HCT116 (cell line): ENCODE results near the gene SPON1. TPM values are rescaled to one million over a fixed set of nuclear protein-coding genes. Genes with fewer than 3 reads are reported as not detected.

Experiments
- ATAC-seq: fragments of 200-7000 bp; cut with Tn5 transposase; 2 replicates; pipeline ENCODE4 v1.9.1; 2020; ENCODE audit warnings: mild to moderate bottlenecking, moderate library complexity
- BruUV-seq: library from RNA; stranded (reverse); fragments of 400-500 nt; replicated peaks from 2 replicates; lab custom pipeline; 2021; lab: Mats Ljungman, UMichigan
- CTCF ChIA-PET: fragments of 300-600 bp; sonication (Branson Sonifier 250); formaldehyde crosslinking; loops from one replicate; lab custom pipeline; 2021; ENCODE audit warnings: antibody characterized with exemption; lab: Charles Lee
- POLR2A ChIA-PET: fragments of 300-600, 350-600 bp; sonication (Branson Sonifier 250); formaldehyde crosslinking; loops from one replicate; lab custom pipeline; 2021; ENCODE audit warnings: antibody characterized with exemption; lab: Charles Lee
- RAD21 ChIA-PET, 2 experiments: fragments of 300-600 bp; sonication (Branson Sonifier 250); formaldehyde crosslinking; loops; one replicate each; lab custom pipeline; 2023; ENCODE audit warnings: low total read pairs in 2 of 2; ENCODE audit not compliant: uncharacterized antibody in 2 of 2, unreplicated experiment in 2 of 2, low non-redundant PET in 1 of 2; lab: Charles Lee
- DNase-seq: peaks from one replicate; pipeline ENCODE4 v3.0.0-alpha.2; 2010; ENCODE audit warnings: low read depth, low spot score
- H2AFZ ChIP-seq: fragments of 200-600 bp; shearing (Covaris generic), sonication (generic); 2 replicates; pipeline ENCODE4 v1.6.1; 2017; ENCODE audit warnings: low read depth, mixed run types, mixed read lengths, antibody characterized with exemption, low read length; ENCODE audit not compliant: poor library complexity, severe bottlenecking
- H3K27ac ChIP-seq: 2 replicates; pipeline ENCODE4 v1.5.1; 2012; ENCODE audit warnings: low read depth, low read length
- H3K27me3 ChIP-seq: fragments of 200-600 bp; sonication (generic); 2 replicates; pipeline ENCODE4 v1.6.1; 2016; ENCODE audit warnings: mixed run types, low read length, mixed read lengths; ENCODE audit not compliant: insufficient read depth
- H3K36me3 ChIP-seq, 2 experiments: fragments of 200-500 bp in 1 of 2; fragments of 200-600 bp in 1 of 2; sonication (Bioruptor generic) in 1 of 2; sonication (generic) in 1 of 2; 2 replicates each; pipeline versions ENCODE4 v1.5.1 to v1.6.1; 2014 to 2016; ENCODE audit warnings: low read length in 2 of 2, inconsistent platforms in 1 of 2, mixed read lengths in 1 of 2, mixed run types in 1 of 2; ENCODE audit not compliant: insufficient read depth in 2 of 2, control insufficient read depth in 1 of 2
- H3K4me1 ChIP-seq, 2 experiments: fragments of 200-600 bp in 1 of 2; sonication (generic) in 1 of 2; 2 replicates each; pipeline versions ENCODE4 v1.5.1 to v1.6.1; 2012 to 2017; ENCODE audit warnings: low read length in 2 of 2, inconsistent platforms in 1 of 2, mild to moderate bottlenecking in 1 of 2, mixed read lengths in 1 of 2, mixed run types in 1 of 2, moderate library complexity in 1 of 2; ENCODE audit not compliant: insufficient read depth in 2 of 2, control insufficient read depth in 1 of 2
- H3K4me2 ChIP-seq: fragments of 200-600 bp; sonication (generic); 2 replicates; pipeline ENCODE4 v1.6.1; 2017; ENCODE audit warnings: mixed run types, low read length, mixed read lengths
- H3K4me3 ChIP-seq, 2 experiments: fragments of 200-600 bp in 1 of 2; sonication (generic) in 1 of 2; replicated peaks in 1 of 2; 2 replicates each; pipeline ENCODE4 v1.5.1; 2011 to 2016; ENCODE audit warnings: low read length in 2 of 2, control low read depth in 1 of 2, low read depth in 1 of 2, mild to moderate bottlenecking in 1 of 2, mixed read lengths in 1 of 2, mixed run types in 1 of 2
- H3K79me2 ChIP-seq: fragments of 200-600 bp; sonication (generic); 2 replicates; pipeline ENCODE4 v1.6.1; 2017; ENCODE audit warnings: mild to moderate bottlenecking, mixed run types, low read length, moderate library complexity, mixed read lengths; ENCODE audit not compliant: insufficient read depth
- H3K9ac ChIP-seq: fragments of 200-600 bp; sonication (generic); 2 replicates; pipeline ENCODE4 v1.6.1; 2016; ENCODE audit warnings: low read length, mixed read lengths
- H3K9me2 ChIP-seq: fragments of 200-600 bp; sonication (generic), shearing (Covaris generic); 2 replicates; pipeline ENCODE4 v1.6.1; 2017; ENCODE audit warnings: mixed run types, mild to moderate bottlenecking, moderate library complexity; ENCODE audit not compliant: insufficient read depth
- H3K9me3 ChIP-seq, 2 experiments: fragments of 200-500 bp in 1 of 2; fragments of 200-600 bp in 1 of 2; sonication (Bioruptor generic) in 1 of 2; sonication (generic) in 1 of 2; 2 replicates each; pipeline ENCODE4 v1.6.1; 2014 to 2017; ENCODE audit warnings: low read length in 2 of 2, mixed read lengths in 2 of 2, inconsistent platforms in 1 of 2, low read depth in 1 of 2, mild to moderate bottlenecking in 1 of 2, mixed run types in 1 of 2, moderate library complexity in 1 of 2; ENCODE audit not compliant: control insufficient read depth in 1 of 2, insufficient read depth in 1 of 2
- H4K20me1 ChIP-seq: fragments of 200-600 bp; sonication (generic), shearing (Covaris generic); 2 replicates; pipeline ENCODE4 v1.6.1; 2017; ENCODE audit warnings: mixed run types, mild to moderate bottlenecking, moderate library complexity; ENCODE audit not compliant: insufficient read depth
- CEBPB ChIP-seq: IDR thresholded peaks from 2 replicates; pipeline ENCODE4 v1.6.1; 2012; ENCODE audit warnings: low read depth
- EZH2 ChIP-seq: fragments of 200-600 bp; sonication (generic); IDR thresholded peaks from 2 replicates; pipeline ENCODE4 v1.6.1; 2017; ENCODE audit warnings: antibody characterized with exemption, mixed run types
- FOSL1 ChIP-seq: IDR thresholded peaks from 2 replicates; pipeline ENCODE4 v1.6.1; 2012; ENCODE audit warnings: low read depth
- JUND ChIP-seq: IDR thresholded peaks from 2 replicates; pipeline ENCODE4 v1.6.1; 2012
- POLR2A ChIP-seq: IDR thresholded peaks from 2 replicates; pipeline ENCODE4 v1.7.0; 2011; ENCODE audit warnings: borderline replicate concordance; ENCODE audit not compliant: insufficient read depth, insufficient read length; ENCODE audit errors: extremely low read depth
- POLR2AphosphoS5 ChIP-seq: IDR thresholded peaks from 2 replicates; pipeline ENCODE4 v1.6.1; 2011; ENCODE audit warnings: mild to moderate bottlenecking, low read depth, low read length, moderate library complexity
- SIN3A ChIP-seq: IDR thresholded peaks from 2 replicates; pipeline ENCODE4 v1.6.1; 2012; ENCODE audit warnings: low read depth
- SP1 ChIP-seq: IDR thresholded peaks from 2 replicates; pipeline ENCODE4 v1.6.1; 2012; ENCODE audit warnings: low read depth
- SRF ChIP-seq: IDR thresholded peaks from 2 replicates; pipeline ENCODE4 v1.6.1; 2012; ENCODE audit warnings: low read depth
- TCF7L2 ChIP-seq: IDR thresholded peaks from 2 replicates; pipeline ENCODE4 v1.7.0; 2011; ENCODE audit warnings: borderline replicate concordance, inconsistent platforms; ENCODE audit not compliant: insufficient read depth, insufficient read length; ENCODE audit errors: extremely low read depth
- YY1 ChIP-seq: IDR thresholded peaks from 2 replicates; pipeline ENCODE4 v1.6.1; 2011; ENCODE audit warnings: low read length, low read depth, moderate library complexity, mild to moderate bottlenecking; ENCODE audit not compliant: insufficient replicate concordance; ENCODE audit errors: extremely low read depth
- ZFX ChIP-seq: fragments of 450-650 bp; IDR thresholded peaks from 2 replicates; pipeline ENCODE4 v1.6.1; 2017
- ZNF274 ChIP-seq: fragments of 200-500 bp; sonication (Bioruptor generic); IDR thresholded peaks from 2 replicates; pipeline ENCODE4 v1.6.1; 2014; ENCODE audit warnings: mild to moderate bottlenecking, low read depth, low read length, inconsistent platforms
- intact Hi-C: fragments of 100-400 bp; cut with micrococcal nuclease; formaldehyde crosslinking; loops from 2 replicates; pipeline ENCODE4 v1.10.0; 2022
- total RNA-seq: library from RNA; stranded (reverse); gene quantifications from one replicate; pipeline ENCODE4 v1.2.1, GENCODE V29; 2021; ENCODE audit not compliant: unreplicated experiment
- TF ChIP-seq, protein P1 (sequence below): IDR thresholded peaks from 2 replicates; pipeline ENCODE4 v1.6.1; 2012
- TF ChIP-seq, protein P2 (sequence below), 3 experiments: fragments of 200-600 bp in 1 of 3; sonication (generic) in 1 of 3; IDR thresholded peaks in 2 of 3; conservative IDR thresholded peaks in 1 of 3; 2 replicates each; pipeline ENCODE4 v1.5.1; 2012 to 2017; ENCODE audit warnings: low read depth in 2 of 3, low read length in 2 of 3, antibody characterized with exemption in 1 of 3, borderline replicate concordance in 1 of 3, control low read depth in 1 of 3, mild to moderate bottlenecking in 1 of 3, mixed read lengths in 1 of 3, mixed run types in 1 of 3, moderate library complexity in 1 of 3; ENCODE audit not compliant: insufficient read depth in 1 of 3
- TF ChIP-seq, protein P3 (sequence below): IDR thresholded peaks from 2 replicates; pipeline ENCODE4 v1.6.1; 2012; ENCODE audit warnings: low read depth
- TF ChIP-seq, protein P4 (sequence below): IDR thresholded peaks from 2 replicates; pipeline ENCODE4 v1.6.1; 2012

SPON1 gene
- total RNA-seq, 1 experiment from 2014 or later: 0.17 TPM

DNA sequence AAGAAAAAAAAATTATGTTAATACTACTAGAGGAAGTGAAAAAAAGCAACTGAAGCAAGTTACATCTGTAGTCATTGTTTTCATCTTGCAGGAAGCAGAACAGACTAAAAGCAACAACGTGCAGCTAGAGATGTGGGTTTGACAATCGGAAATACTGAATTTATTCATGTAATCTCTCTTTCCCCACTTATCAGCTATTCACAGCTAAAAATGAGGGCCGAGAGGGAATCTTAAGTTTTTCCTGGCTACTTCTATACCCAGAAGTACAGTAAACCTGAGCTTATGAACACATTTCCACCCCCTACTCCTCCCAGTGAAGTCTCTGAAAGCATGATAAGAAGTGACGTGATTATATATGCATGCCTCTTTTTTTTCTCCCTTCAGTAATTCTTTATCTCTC lies 116.5 kb downstream of the SPON1 start:
- H3K9ac ChIP-seq: no peak overlapping the region
- intact Hi-C loops: no loop called here
- H3K9me2 ChIP-seq: no peaks in the 10 kb centered on the region
- ChIA-PET POLR2A (no interaction called here), RAD21 (no interaction called here), CTCF (no interaction called here)
- H3K9me3 ChIP-seq: no peaks in the 10 kb centered on the region
- no peaks in the 10 kb centered on the region for H3K79me2 ChIP-seq
- BruUV-seq: no TSS peak
- no peak overlapping the region for H3K4me3 ChIP-seq
- no peaks in the 10 kb centered on the region for H3K4me1 ChIP-seq
- no peak overlapping the region for H2AFZ ChIP-seq
- H3K27ac ChIP-seq: no peak overlapping the region
- H4K20me1 ChIP-seq: no peaks in the 10 kb centered on the region
- DNase-seq (no peak), ATAC-seq (no peak)
- no peak overlapping the region for H3K4me2 ChIP-seq
- H3K27me3 ChIP-seq: peaks cover 32% of the 10 kb centered on the region
- no peaks in the 10 kb centered on the region for H3K36me3 ChIP-seq
- TF ChIP-seq TCF7L2: no peak
- TF ChIP-seq EZH2: no peak
- TF ChIP-seq JUND: no peak
- TF ChIP-seq POLR2A: no peak
- no peak for TF ChIP-seq ZNF274
- TF ChIP-seq, protein P1, sequence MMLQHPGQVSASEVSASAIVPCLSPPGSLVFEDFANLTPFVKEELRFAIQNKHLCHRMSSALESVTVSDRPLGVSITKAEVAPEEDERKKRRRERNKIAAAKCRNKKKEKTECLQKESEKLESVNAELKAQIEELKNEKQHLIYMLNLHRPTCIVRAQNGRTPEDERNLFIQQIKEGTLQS: no peak
- no peak for TF ChIP-seq SIN3A
- no peak for TF ChIP-seq ZFX
- TF ChIP-seq SP1: no peak
- TF ChIP-seq, protein P2, sequence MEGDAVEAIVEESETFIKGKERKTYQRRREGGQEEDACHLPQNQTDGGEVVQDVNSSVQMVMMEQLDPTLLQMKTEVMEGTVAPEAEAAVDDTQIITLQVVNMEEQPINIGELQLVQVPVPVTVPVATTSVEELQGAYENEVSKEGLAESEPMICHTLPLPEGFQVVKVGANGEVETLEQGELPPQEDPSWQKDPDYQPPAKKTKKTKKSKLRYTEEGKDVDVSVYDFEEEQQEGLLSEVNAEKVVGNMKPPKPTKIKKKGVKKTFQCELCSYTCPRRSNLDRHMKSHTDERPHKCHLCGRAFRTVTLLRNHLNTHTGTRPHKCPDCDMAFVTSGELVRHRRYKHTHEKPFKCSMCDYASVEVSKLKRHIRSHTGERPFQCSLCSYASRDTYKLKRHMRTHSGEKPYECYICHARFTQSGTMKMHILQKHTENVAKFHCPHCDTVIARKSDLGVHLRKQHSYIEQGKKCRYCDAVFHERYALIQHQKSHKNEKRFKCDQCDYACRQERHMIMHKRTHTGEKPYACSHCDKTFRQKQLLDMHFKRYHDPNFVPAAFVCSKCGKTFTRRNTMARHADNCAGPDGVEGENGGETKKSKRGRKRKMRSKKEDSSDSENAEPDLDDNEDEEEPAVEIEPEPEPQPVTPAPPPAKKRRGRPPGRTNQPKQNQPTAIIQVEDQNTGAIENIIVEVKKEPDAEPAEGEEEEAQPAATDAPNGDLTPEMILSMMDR (IDR thresholded peaks at IDR 0.05 in 2 of 3, conservative IDR thresholded peaks at IDR 0.05 in 1 of 3; ENCODE audit: borderline replicate concordance in 1 of 3, insufficient read depth in 1 of 3, low read depth in 2 of 3, low read length in 2 of 3): no peak
- TF ChIP-seq, protein P3, sequence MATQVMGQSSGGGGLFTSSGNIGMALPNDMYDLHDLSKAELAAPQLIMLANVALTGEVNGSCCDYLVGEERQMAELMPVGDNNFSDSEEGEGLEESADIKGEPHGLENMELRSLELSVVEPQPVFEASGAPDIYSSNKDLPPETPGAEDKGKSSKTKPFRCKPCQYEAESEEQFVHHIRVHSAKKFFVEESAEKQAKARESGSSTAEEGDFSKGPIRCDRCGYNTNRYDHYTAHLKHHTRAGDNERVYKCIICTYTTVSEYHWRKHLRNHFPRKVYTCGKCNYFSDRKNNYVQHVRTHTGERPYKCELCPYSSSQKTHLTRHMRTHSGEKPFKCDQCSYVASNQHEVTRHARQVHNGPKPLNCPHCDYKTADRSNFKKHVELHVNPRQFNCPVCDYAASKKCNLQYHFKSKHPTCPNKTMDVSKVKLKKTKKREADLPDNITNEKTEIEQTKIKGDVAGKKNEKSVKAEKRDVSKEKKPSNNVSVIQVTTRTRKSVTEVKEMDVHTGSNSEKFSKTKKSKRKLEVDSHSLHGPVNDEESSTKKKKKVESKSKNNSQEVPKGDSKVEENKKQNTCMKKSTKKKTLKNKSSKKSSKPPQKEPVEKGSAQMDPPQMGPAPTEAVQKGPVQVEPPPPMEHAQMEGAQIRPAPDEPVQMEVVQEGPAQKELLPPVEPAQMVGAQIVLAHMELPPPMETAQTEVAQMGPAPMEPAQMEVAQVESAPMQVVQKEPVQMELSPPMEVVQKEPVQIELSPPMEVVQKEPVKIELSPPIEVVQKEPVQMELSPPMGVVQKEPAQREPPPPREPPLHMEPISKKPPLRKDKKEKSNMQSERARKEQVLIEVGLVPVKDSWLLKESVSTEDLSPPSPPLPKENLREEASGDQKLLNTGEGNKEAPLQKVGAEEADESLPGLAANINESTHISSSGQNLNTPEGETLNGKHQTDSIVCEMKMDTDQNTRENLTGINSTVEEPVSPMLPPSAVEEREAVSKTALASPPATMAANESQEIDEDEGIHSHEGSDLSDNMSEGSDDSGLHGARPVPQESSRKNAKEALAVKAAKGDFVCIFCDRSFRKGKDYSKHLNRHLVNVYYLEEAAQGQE: no peak
- TF ChIP-seq POLR2AphosphoS5: no peak
- TF ChIP-seq, protein P4, sequence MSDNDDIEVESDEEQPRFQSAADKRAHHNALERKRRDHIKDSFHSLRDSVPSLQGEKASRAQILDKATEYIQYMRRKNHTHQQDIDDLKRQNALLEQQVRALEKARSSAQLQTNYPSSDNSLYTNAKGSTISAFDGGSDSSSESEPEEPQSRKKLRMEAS: no peak
- no peak for TF ChIP-seq FOSL1
- TF ChIP-seq CEBPB: no peak
- TF ChIP-seq SRF: no peak
- TF ChIP-seq YY1: no peak
- TF ChIP-seq, all 23 proteins: peak for 0
